ENCODE measurements around the gene CCDC18.

DNA sequence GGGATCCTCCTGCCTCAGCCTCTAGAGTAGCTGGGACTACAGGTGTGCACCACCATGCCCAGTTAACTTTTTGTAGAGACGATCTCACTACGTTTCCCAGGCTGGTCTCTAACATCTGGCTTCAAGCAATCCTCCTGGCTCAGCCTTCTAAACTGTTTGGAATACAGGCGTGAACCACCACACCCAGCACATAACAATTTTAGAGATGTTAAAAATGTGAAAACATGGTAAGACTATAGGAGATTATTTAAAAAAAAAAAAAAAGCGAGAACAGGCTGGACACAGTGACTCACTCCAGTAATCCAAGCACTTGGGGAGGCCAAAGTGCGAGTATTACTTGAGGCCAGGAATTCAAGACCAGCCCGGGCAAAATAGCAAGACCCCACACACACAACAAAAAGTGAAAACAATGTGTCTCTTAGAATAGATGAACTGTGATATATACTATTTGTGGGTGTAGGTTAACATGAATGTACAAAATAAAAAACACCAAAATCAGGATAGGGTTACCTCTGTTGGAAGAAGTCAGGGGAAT, 19.6 kb downstream of the CCDC18 start:
- TF ChIP-seq POLR2A (IDR thresholded peaks at IDR 0.05) (no peak), CTCF (IDR thresholded peaks at IDR 0.05) (no peak)

All from thyroid gland (tissue), 4 donors.